Measurements from ENCODE around the gene GRIN3A.

DNA sequence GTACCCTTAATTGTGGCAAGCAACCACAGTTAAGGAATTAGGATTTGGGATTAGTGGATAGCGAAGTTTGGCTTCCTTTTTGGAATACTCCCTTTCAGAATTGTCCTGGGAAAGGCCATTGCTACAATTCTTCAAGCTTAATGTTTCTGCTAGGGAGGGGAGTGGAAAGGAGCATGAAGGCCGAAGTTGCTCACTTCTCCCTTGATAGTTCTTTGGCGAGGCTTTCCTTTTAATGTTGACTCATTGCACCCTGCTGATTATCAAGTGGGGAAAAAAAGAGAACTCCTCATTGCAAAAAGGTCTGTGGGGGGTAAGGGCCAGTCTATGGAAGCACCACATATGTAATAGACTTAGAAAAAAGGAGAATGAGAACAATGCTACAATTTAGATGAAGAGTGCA is 30.7 kb downstream of the GRIN3A start:
- TF ChIP-seq CTCF (IDR thresholded peaks at IDR 0.05; ENCODE audit: insufficient read depth, low read length, poor library complexity, severe bottlenecking) (no peak), EZH2phosphoT487 (conservative IDR thresholded peaks at IDR 0.05; ENCODE audit: low read length) (no peak)
